22Rv1 (cell line): ENCODE data around the gene SLC6A8.

Experiments used
- ZFX ChIP-seq: fragments of 450-650 bp; IDR thresholded peaks from 2 replicates; pipeline ENCODE4 v1.6.1; 2017; ENCODE audit warnings: antibody characterized with exemption, borderline replicate concordance
- TF ChIP-seq, protein P1 (sequence below): fragments of 450-650 bp; IDR thresholded peaks from 2 replicates; pipeline ENCODE4 v1.5.1; 2017; ENCODE audit warnings: mild to moderate bottlenecking

GRCh38 chrX:153645151-153645550, 42.6 kb upstream of the SLC6A8 start:
- TF ChIP-seq, protein P1, sequence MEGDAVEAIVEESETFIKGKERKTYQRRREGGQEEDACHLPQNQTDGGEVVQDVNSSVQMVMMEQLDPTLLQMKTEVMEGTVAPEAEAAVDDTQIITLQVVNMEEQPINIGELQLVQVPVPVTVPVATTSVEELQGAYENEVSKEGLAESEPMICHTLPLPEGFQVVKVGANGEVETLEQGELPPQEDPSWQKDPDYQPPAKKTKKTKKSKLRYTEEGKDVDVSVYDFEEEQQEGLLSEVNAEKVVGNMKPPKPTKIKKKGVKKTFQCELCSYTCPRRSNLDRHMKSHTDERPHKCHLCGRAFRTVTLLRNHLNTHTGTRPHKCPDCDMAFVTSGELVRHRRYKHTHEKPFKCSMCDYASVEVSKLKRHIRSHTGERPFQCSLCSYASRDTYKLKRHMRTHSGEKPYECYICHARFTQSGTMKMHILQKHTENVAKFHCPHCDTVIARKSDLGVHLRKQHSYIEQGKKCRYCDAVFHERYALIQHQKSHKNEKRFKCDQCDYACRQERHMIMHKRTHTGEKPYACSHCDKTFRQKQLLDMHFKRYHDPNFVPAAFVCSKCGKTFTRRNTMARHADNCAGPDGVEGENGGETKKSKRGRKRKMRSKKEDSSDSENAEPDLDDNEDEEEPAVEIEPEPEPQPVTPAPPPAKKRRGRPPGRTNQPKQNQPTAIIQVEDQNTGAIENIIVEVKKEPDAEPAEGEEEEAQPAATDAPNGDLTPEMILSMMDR: no peak
- no peak for TF ChIP-seq ZFX
